PC-3 (cell line): ENCODE data around the gene HARBI1. TPM values are rescaled to one million over a fixed set of nuclear protein-coding genes. Genes with fewer than 3 reads are reported as not detected.

Source experiments
- ATAC-seq: fragments of 200-7000 bp; cut with Tn5 transposase; 2 replicates; pipeline ENCODE4 v1.9.1; 2020; ENCODE audit warnings: mild to moderate bottlenecking, moderate library complexity
- BruUV-seq: library from RNA; stranded (reverse); fragments of 400-500 nt; replicated peaks from 2 replicates; lab custom pipeline; 2021; lab: Mats Ljungman, UMichigan
- CTCF ChIA-PET: fragments of 300-600 bp; sonication (Branson Sonifier 250); formaldehyde crosslinking; loops from one replicate; lab custom pipeline; 2022; ENCODE audit warnings: antibody characterized with exemption; lab: Charles Lee
- POLR2A ChIA-PET: fragments of 300-600 bp; sonication (Branson Sonifier 250); formaldehyde crosslinking; loops from one replicate; lab custom pipeline; 2022; ENCODE audit warnings: antibody characterized with exemption; ENCODE audit not compliant: unreplicated experiment; lab: Charles Lee
- DNase-seq: peaks from one replicate; pipeline ENCODE4 v3.0.0-alpha.2; 2015
- H2AFZ ChIP-seq: fragments of 300-600 bp; sonication (generic); 2 replicates; pipeline ENCODE4 v1.6.0; 2016; ENCODE audit warnings: antibody characterized with exemption, low read length
- H3F3A ChIP-seq: fragments of 300-600 bp; sonication (generic); one replicate; pipeline ENCODE4 v1.6.0; 2017; ENCODE audit warnings: antibody characterized with exemption, low read length, control low read depth, mild to moderate bottlenecking; ENCODE audit not compliant: unreplicated experiment
- H3K27ac ChIP-seq: fragments of 300-600 bp; sonication (generic); 2 replicates; pipeline ENCODE4 v1.5.1; 2016; ENCODE audit warnings: mild to moderate bottlenecking, low read length
- H3K27me3 ChIP-seq: fragments of 300-600 bp; sonication (generic); 2 replicates; pipeline ENCODE4 v1.6.1; 2016; ENCODE audit warnings: low read length, mixed read lengths
- H3K36me3 ChIP-seq: fragments of 300-600 bp; sonication (generic); 2 replicates; pipeline ENCODE4 v1.6.1; 2016; ENCODE audit warnings: low read depth, mixed run types, low read length, mixed read lengths
- H3K4me1 ChIP-seq: fragments of 300-600 bp; sonication (generic); 2 replicates; pipeline ENCODE4 v1.5.1; 2016; ENCODE audit warnings: low read length; ENCODE audit not compliant: insufficient read depth
- H3K4me2 ChIP-seq: fragments of 300-600 bp; sonication (generic); 2 replicates; pipeline ENCODE4 v1.6.0; 2016; ENCODE audit warnings: low read length
- H3K4me3 ChIP-seq: fragments of 300-600 bp; sonication (generic); 2 replicates; pipeline ENCODE4 v1.5.1; 2016; ENCODE audit warnings: mild to moderate bottlenecking, low read length, mixed read lengths
- H3K79me2 ChIP-seq: fragments of 300-600 bp; sonication (generic); 2 replicates; pipeline ENCODE4 v1.6.1; 2017; ENCODE audit warnings: low read length, mixed read lengths
- H3K9ac ChIP-seq: fragments of 300-600 bp; sonication (generic); 2 replicates; pipeline ENCODE4 v1.6.0; 2016; ENCODE audit warnings: mild to moderate bottlenecking, low read length
- H3K9me2 ChIP-seq: fragments of 300-600 bp; sonication (generic); replicated peaks from 2 replicates; pipeline ENCODE4 v1.6.1; 2016; ENCODE audit warnings: mixed run types, low read length, mixed read lengths
- H3K9me3 ChIP-seq: fragments of 300-600 bp; sonication (generic); 2 replicates; pipeline ENCODE4 v1.6.1; 2016; ENCODE audit warnings: low read length, mixed read lengths
- H4K20me1 ChIP-seq: fragments of 300-600 bp; sonication (generic); 2 replicates; pipeline ENCODE4 v1.6.1; 2016; ENCODE audit warnings: low read length, mixed read lengths
- CTCF ChIP-seq: fragments of 300-600 bp; sonication (generic); conservative IDR thresholded peaks from 2 replicates; pipeline ENCODE4 v1.5.1; 2017; ENCODE audit warnings: antibody characterized with exemption, low read depth, mild to moderate bottlenecking, low read length
- EZH2 ChIP-seq: fragments of 300-600 bp; sonication (generic); IDR thresholded peaks from one replicate; pipeline ENCODE4 v1.6.1; 2017; ENCODE audit warnings: antibody characterized with exemption, mild to moderate bottlenecking, low read length; ENCODE audit not compliant: unreplicated experiment
- EZH2phosphoT487 ChIP-seq: fragments of 300-600 bp; sonication (generic); IDR thresholded peaks from 2 replicates; pipeline ENCODE4 v1.6.1; 2018; ENCODE audit warnings: mild to moderate bottlenecking, antibody characterized with exemption, low read length, borderline replicate concordance
- intact Hi-C: fragments of 100-400 bp; cut with micrococcal nuclease; formaldehyde crosslinking; loops from 2 replicates; pipeline ENCODE4 v1.9.0; 2023
- total RNA-seq: library from RNA; depleted of rRNA; stranded (reverse); fragments of >200 nt; gene quantifications from 2 replicates; pipeline ENCODE4 v1.2.3, GENCODE V29; 2014

Gene HARBI1
- total RNA-seq, 1 experiment from 2014 or later, result 1.7 TPM

GRCh38 chr11:46649180-46649738 lies 32.2 kb upstream of the HARBI1 start:
- peak; percentile 55 for DNase-seq
- Histone ChIP-seq H3F3A (no peaks in the 10 kb centered on the region), H3K9me2 (no peaks in the 10 kb centered on the region), H3K4me3 (no peak overlapping the region), H3K9ac (no peak overlapping the region), H4K20me1 (no peaks in the 10 kb centered on the region), H2AFZ (no peak overlapping the region), H3K4me1 (peaks cover 10% of the 10 kb centered on the region), H3K9me3 (no peaks in the 10 kb centered on the region), H3K4me2 (peak overlapping the region; percentile 38; the same call in 1 of the 2 replicates), H3K27ac (no peak overlapping the region), H3K79me2 (no peaks in the 10 kb centered on the region), H3K36me3 (peaks cover 24% of the 10 kb centered on the region), H3K27me3 (no peaks in the 10 kb centered on the region)
- BruUV-seq, result no TSS peak
- intact Hi-C loops, result loop anchor here (2.0 kb wide), 1 partner anchor 52 kb away; the partner anchor contains the start of genes ARHGAP1 and ZNF408
- POLR2A ChIA-PET, result interaction anchor here (0.5 to 0.6 kb wide), 3 partner anchors 55 to 1040 kb away, joined by 3 to 11 read pairs (median 6); partner anchors contain the start of gene AMBRA1
- TF ChIP-seq EZH2phosphoT487 (no peak), CTCF (no peak), EZH2 (no peak)
- peak; percentile 98 for ATAC-seq
- CTCF ChIA-PET, result no interaction called here

- POLR2A ChIA-PET, result no interaction called here
- Histone ChIP-seq H3K4me1 (peaks cover 2% of the 10 kb centered on the region; the same call in 1 of the 2 replicates), H3K36me3 (peaks cover 8% of the 10 kb centered on the region), H3K4me3 (no peak overlapping the region), H3K79me2 (no peaks in the 10 kb centered on the region), H3K27ac (no peak overlapping the region), H2AFZ (no peak overlapping the region), H3K27me3 (no peaks in the 10 kb centered on the region), H3K9me2 (no peaks in the 10 kb centered on the region), H3K9me3 (no peaks in the 10 kb centered on the region), H3F3A (no peaks in the 10 kb centered on the region), H4K20me1 (no peaks in the 10 kb centered on the region), H3K4me2 (no peak overlapping the region), H3K9ac (no peak overlapping the region)
- CTCF ChIA-PET, result no interaction called here
- ATAC-seq, result no peak
- intact Hi-C loops, result no loop called here
- TF ChIP-seq CTCF, result no peak
- no peak for TF ChIP-seq EZH2phosphoT487
- TF ChIP-seq EZH2, result no peak
- no peak for DNase-seq
- BruUV-seq, result no TSS peak
Observed at GRCh38 chr11:46643986-46644385, 27.0 kb upstream of the HARBI1 start.

- no peaks in the 10 kb centered on the region for H3K9me3 ChIP-seq
- no peaks in the 10 kb centered on the region for H3K27me3 ChIP-seq
- H3K36me3 ChIP-seq, result peaks cover 8% of the 10 kb centered on the region
- ChIA-PET POLR2A (no interaction called here), CTCF (no interaction called here)
- no peaks in the 10 kb centered on the region for H3K4me1 ChIP-seq
- no peaks in the 10 kb centered on the region for H3K79me2 ChIP-seq
- H3K9ac ChIP-seq, result no peak overlapping the region
- H2AFZ ChIP-seq, result no peak overlapping the region
- TF ChIP-seq EZH2, result no peak
- TF ChIP-seq CTCF, result no peak
- no peaks in the 10 kb centered on the region for H4K20me1 ChIP-seq
- intact Hi-C loops, result no loop called here
- DNase-seq, result no peak
- no peak overlapping the region for H3K27ac ChIP-seq
- H3F3A ChIP-seq, result no peaks in the 10 kb centered on the region
- H3K9me2 ChIP-seq, result no peaks in the 10 kb centered on the region
- no peak for ATAC-seq
- no peak overlapping the region for H3K4me3 ChIP-seq
- no TSS peak for BruUV-seq
- no peak overlapping the region for H3K4me2 ChIP-seq
Observed at GRCh38 chr11:46643531-46643930, 26.5 kb upstream of the HARBI1 start.
